Measurements from ENCODE around the gene RNF212. TPM values are rescaled to one million over a fixed set of nuclear protein-coding genes. Genes with fewer than 3 reads are reported as not detected.

The RNF212 gene
- total and polyA plus RNA-seq, 2 experiments from 2014 or later = 8.4 to 10.4 TPM

- Histone ChIP-seq H3K4me3 (no peak overlapping the region), H4K20me1 (ENCODE audit: insufficient read depth, poor library complexity, severe bottlenecking) (no peaks in the 10 kb centered on the region), H3K9me3 (ENCODE audit: low read depth) (no peaks in the 10 kb centered on the region), H3K4me1 (ENCODE audit: insufficient read depth) (peaks cover 41% of the 10 kb centered on the region), H3K9me2 (replicated peaks; ENCODE audit: insufficient read depth) (no peaks in the 10 kb centered on the region), H3K36me3 (replicated peaks; ENCODE audit: insufficient read depth, low read depth) (no peaks in the 10 kb centered on the region), H3K4me2 (peak overlapping the region; percentile 64), H3K27me3 (no peaks in the 10 kb centered on the region), H2AFZ (peak overlapping the region; percentile 31), H3K27ac (peak overlapping the region; percentile 89), H3K79me2 (no peaks in the 10 kb centered on the region)
- DNase-seq (ENCODE audit: low spot score) = peak; percentile 96
- TF ChIP-seq CTCF (IDR thresholded peaks at IDR 0.05; ENCODE audit: poor library complexity) = no peak
- TF ChIP-seq EZH2 (IDR thresholded peaks at IDR 0.05; ENCODE audit: borderline replicate concordance) = no peak
- TF ChIP-seq EZH2phosphoT487 (IDR thresholded peaks at IDR 0.05; ENCODE audit: low read depth, severe bottlenecking, unreplicated experiment) = no peak
- 53% methylated on average over 20 of the region's 36 CpGs for WGBS (ENCODE audit: low lambda C conversion rate, missing lambda C conversion rate)
Measured at GRCh38 chr4:1043651-1044468, 69.5 kb downstream of the RNF212 start.

GRCh38 chr4:1043162-1043561, 70.2 kb downstream of the RNF212 start:
- Histone ChIP-seq H3K4me1 (ENCODE audit: insufficient read depth) (peaks cover 42% of the 10 kb centered on the region), H3K4me2 (peak overlapping the region; percentile 45), H2AFZ (no peak overlapping the region), H3K9me2 (replicated peaks; ENCODE audit: insufficient read depth) (no peaks in the 10 kb centered on the region), H3K4me3 (no peak overlapping the region), H3K9me3 (ENCODE audit: low read depth) (no peaks in the 10 kb centered on the region), H3K36me3 (replicated peaks; ENCODE audit: insufficient read depth, low read depth) (no peaks in the 10 kb centered on the region), H3K27me3 (no peaks in the 10 kb centered on the region), H3K27ac (peak overlapping the region; percentile 56), H4K20me1 (ENCODE audit: insufficient read depth, poor library complexity, severe bottlenecking) (no peaks in the 10 kb centered on the region), H3K79me2 (no peaks in the 10 kb centered on the region)
- no peak for DNase-seq (ENCODE audit: low spot score)
- TF ChIP-seq EZH2phosphoT487 (IDR thresholded peaks at IDR 0.05; ENCODE audit: low read depth, severe bottlenecking, unreplicated experiment) (no peak), EZH2 (IDR thresholded peaks at IDR 0.05; ENCODE audit: borderline replicate concordance) (no peak), CTCF (IDR thresholded peaks at IDR 0.05; ENCODE audit: poor library complexity) (no peak)
- WGBS (ENCODE audit: low lambda C conversion rate, missing lambda C conversion rate) = 69% methylated on average over 7 of the region's 7 CpGs

GRCh38 chr4:1042352-1043055, 70.9 kb downstream of the RNF212 start:
- no peak overlapping the region for H3K27ac ChIP-seq
- no peaks in the 10 kb centered on the region for H3K9me2 ChIP-seq (replicated peaks; ENCODE audit: insufficient read depth)
- no peak overlapping the region for H2AFZ ChIP-seq
- DNase-seq (ENCODE audit: low spot score) = no peak
- H3K79me2 ChIP-seq = no peaks in the 10 kb centered on the region
- H3K27me3 ChIP-seq = no peaks in the 10 kb centered on the region
- no peaks in the 10 kb centered on the region for H3K36me3 ChIP-seq (replicated peaks; ENCODE audit: insufficient read depth, low read depth)
- H3K4me2 ChIP-seq = no peak overlapping the region
- no CpG with 5 or more reads among the region's 17 CpGs for WGBS (ENCODE audit: low lambda C conversion rate, missing lambda C conversion rate)
- peaks cover 42% of the 10 kb centered on the region for H3K4me1 ChIP-seq (ENCODE audit: insufficient read depth)
- no peak overlapping the region for H3K4me3 ChIP-seq
- no peaks in the 10 kb centered on the region for H4K20me1 ChIP-seq (ENCODE audit: insufficient read depth, poor library complexity, severe bottlenecking)
- H3K9me3 ChIP-seq (ENCODE audit: low read depth) = no peaks in the 10 kb centered on the region
- TF ChIP-seq CTCF (IDR thresholded peaks at IDR 0.05; ENCODE audit: poor library complexity) (no peak), EZH2 (IDR thresholded peaks at IDR 0.05; ENCODE audit: borderline replicate concordance) (no peak), EZH2phosphoT487 (IDR thresholded peaks at IDR 0.05; ENCODE audit: low read depth, severe bottlenecking, unreplicated experiment) (no peak)
